B cell (primary cell): ENCODE results near the gene BCKDHA.

ENCODE experiments used
- EZH2 ChIP-seq: IDR thresholded peaks from 2 replicates; pipeline ENCODE4 v1.6.1; 2012; ENCODE audit warnings: borderline replicate concordance, low read depth, mild to moderate bottlenecking, moderate library complexity, low read length; ENCODE audit not compliant: insufficient read depth, poor library complexity, severe bottlenecking
- TF ChIP-seq, protein P1 (sequence below): fragments of 200-600 bp; IDR thresholded peaks from one replicate; pipeline ENCODE4 v1.8.0; 2022; ENCODE audit warnings: antibody characterized with exemption, mild to moderate bottlenecking

- TF ChIP-seq, protein P1, sequence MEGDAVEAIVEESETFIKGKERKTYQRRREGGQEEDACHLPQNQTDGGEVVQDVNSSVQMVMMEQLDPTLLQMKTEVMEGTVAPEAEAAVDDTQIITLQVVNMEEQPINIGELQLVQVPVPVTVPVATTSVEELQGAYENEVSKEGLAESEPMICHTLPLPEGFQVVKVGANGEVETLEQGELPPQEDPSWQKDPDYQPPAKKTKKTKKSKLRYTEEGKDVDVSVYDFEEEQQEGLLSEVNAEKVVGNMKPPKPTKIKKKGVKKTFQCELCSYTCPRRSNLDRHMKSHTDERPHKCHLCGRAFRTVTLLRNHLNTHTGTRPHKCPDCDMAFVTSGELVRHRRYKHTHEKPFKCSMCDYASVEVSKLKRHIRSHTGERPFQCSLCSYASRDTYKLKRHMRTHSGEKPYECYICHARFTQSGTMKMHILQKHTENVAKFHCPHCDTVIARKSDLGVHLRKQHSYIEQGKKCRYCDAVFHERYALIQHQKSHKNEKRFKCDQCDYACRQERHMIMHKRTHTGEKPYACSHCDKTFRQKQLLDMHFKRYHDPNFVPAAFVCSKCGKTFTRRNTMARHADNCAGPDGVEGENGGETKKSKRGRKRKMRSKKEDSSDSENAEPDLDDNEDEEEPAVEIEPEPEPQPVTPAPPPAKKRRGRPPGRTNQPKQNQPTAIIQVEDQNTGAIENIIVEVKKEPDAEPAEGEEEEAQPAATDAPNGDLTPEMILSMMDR = no peak
- no peak for TF ChIP-seq EZH2
Measured at GRCh38 chr19:41442473-41443355, 45.1 kb downstream of the BCKDHA start, which contains the start of gene ERICH4.
